HepG2 (cell line): ENCODE data around the gene UCP1. TPM values are rescaled to one million over a fixed set of nuclear protein-coding genes. Genes with fewer than 3 reads are reported as not detected.

ENCODE experiments used
- ADNP ChIP-seq: sonication (generic); formaldehyde crosslinking; IDR thresholded peaks from 2 replicates; pipeline ENCODE4 v1.4.0; 2020; ENCODE audit warnings: missing genetic modification reagents
- CTCF ChIP-seq: sonication (generic); formaldehyde crosslinking; IDR thresholded peaks from 2 replicates; pipeline ENCODE4 v1.5.0; 2020; ENCODE audit warnings: mild to moderate bottlenecking, missing genetic modification reagents, moderate library complexity
- HINFP ChIP-seq: sonication (generic); formaldehyde crosslinking; IDR thresholded peaks from 2 replicates; pipeline ENCODE4 v1.4.0; 2020; ENCODE audit warnings: low read depth, mild to moderate bottlenecking, missing genetic modification reagents
- HNRNPUL1 ChIP-seq: fragments of 200-400 bp; formaldehyde crosslinking; IDR thresholded peaks from 2 replicates; pipeline ENCODE4 v1.6.1; 2017; ENCODE audit warnings: low read depth, mild to moderate bottlenecking, low read length, moderate library complexity
- RERE ChIP-seq: IDR thresholded peaks from 2 replicates; pipeline ENCODE4 v1.6.1; 2016; ENCODE audit warnings: low read depth, missing genetic modification reagents, missing compliant biosample characterization
- SCMH1 ChIP-seq: sonication (generic); formaldehyde crosslinking; IDR thresholded peaks from 2 replicates; pipeline ENCODE4 v1.9.0; 2021; ENCODE audit warnings: missing genetic modification reagents, mild to moderate bottlenecking, borderline replicate concordance
- SP140L ChIP-seq: sonication (generic); formaldehyde crosslinking; IDR thresholded peaks from 2 replicates; pipeline ENCODE4 v1.4.0; 2020; ENCODE audit warnings: missing genetic modification reagents, borderline replicate concordance
- XBP1 ChIP-seq: sonication (generic); formaldehyde crosslinking; IDR thresholded peaks from 2 replicates; pipeline ENCODE4 v1.5.0; 2020; ENCODE audit warnings: missing genetic modification reagents
- ZBTB39 ChIP-seq: sonication (generic); formaldehyde crosslinking; IDR thresholded peaks from 2 replicates; pipeline ENCODE4 v1.5.0; 2020; ENCODE audit warnings: missing genetic modification reagents
- ZFP36L2 ChIP-seq: sonication (generic); formaldehyde crosslinking; IDR thresholded peaks from 2 replicates; pipeline ENCODE4 v1.4.0; 2020; ENCODE audit warnings: missing genetic modification reagents
- ZKSCAN1 ChIP-seq: fragments of 150-350 bp; IDR thresholded peaks from 2 replicates; pipeline ENCODE4 v1.6.1; 2014; ENCODE audit warnings: low read length
- ZNF20 ChIP-seq: sonication (generic); formaldehyde crosslinking; IDR thresholded peaks from 2 replicates; pipeline ENCODE4 v1.4.0; 2020; ENCODE audit warnings: mild to moderate bottlenecking, moderate library complexity, missing genetic modification reagents
- ZNF432 ChIP-seq: sonication (generic); formaldehyde crosslinking; IDR thresholded peaks from 2 replicates; pipeline ENCODE4 v1.5.0; 2020; ENCODE audit warnings: missing genetic modification reagents, mild to moderate bottlenecking, borderline replicate concordance
- ZNF710 ChIP-seq: sonication (generic); formaldehyde crosslinking; IDR thresholded peaks from 2 replicates; pipeline ENCODE4 v1.5.0; 2020; ENCODE audit warnings: mild to moderate bottlenecking, missing genetic modification reagents, borderline replicate concordance
- ZNF883 ChIP-seq: sonication (generic); formaldehyde crosslinking; IDR thresholded peaks from 2 replicates; pipeline ENCODE4 v1.5.1; 2020; ENCODE audit warnings: mild to moderate bottlenecking, missing genetic modification reagents; ENCODE audit errors: not compliant biosample characterization
- polyA plus RNA-seq, 8 experiments: library from polyadenylated mRNA; depleted of rRNA in 3 of 8; stranded (reverse) in 7 of 8; unstranded in 1 of 8; fragments of >200 nt; fragmentation: Illumina TruSeq in 4 of 8; extraction: Trizol in 4 of 8; gene quantifications; 2 replicates each; pipeline versions ENCODE4 v1.2.1 to v1.2.3, GENCODE V29; 2011 to 2016; ENCODE audit warnings: low read depth in 4 of 8, missing spikeins in 1 of 8, mixed read lengths in 1 of 8; ENCODE audit not compliant: insufficient read depth in 1 of 8
- total RNA-seq, 5 experiments: library from RNA; depleted of rRNA; stranded (reverse); fragments of >200 nt; fragmentation: Illumina TruSeq; extraction: Trizol; gene quantifications; 2 replicates each; pipeline ENCODE4 v1.2.3, GENCODE V29; 2016; ENCODE audit warnings: low read depth in 1 of 5

The UCP1 gene
- total and polyA plus RNA-seq, 2 of the 13 experiments (the other 11 are each of a cell fraction or from before 2014, with no cell fraction given), result 0.11 TPM

GRCh38 chr4:140568507-140569306 lies at the start of gene UCP1 (continued):
- TF ChIP-seq ZNF710 (CRISPR knock-in tag) (no peak), SP140L (no peak), ZNF20 (CRISPR knock-in tag) (no peak), ZNF432 (no peak), HINFP (CRISPR knock-in tag) (no peak), HNRNPUL1 (no peak), ZKSCAN1 (no peak), ADNP (CRISPR knock-in tag) (no peak), ZFP36L2 (no peak), SCMH1 (CRISPR knock-in tag) (no peak), ZBTB39 (CRISPR knock-in tag) (peak; percentile 41; the same call in 1 of the 2 replicates), CTCF (CRISPR knock-in tag) (0 out of 2 replicates have a peak, but pooled peaks have one; percentile 14), XBP1 (CRISPR knock-in tag) (no peak), RERE (CRISPR knock-in tag) (no peak), ZNF883 (CRISPR knock-in tag) (no peak)
